AG04450 (cell line): ENCODE measurements around the gene FAM83D. TPM values are rescaled to one million over a fixed set of nuclear protein-coding genes. Genes with fewer than 3 reads are reported as not detected.
A peak's percentile ranks its signal among the peaks of the same experiment; 100 is the strongest.
"Not testable (repeated sequence)": the region's sequence is repeated elsewhere in the genome, so short reads cannot be mapped to it uniquely, and the experiment has no call there.

Experiments used
- CTCF ChIA-PET: fragments of 300-600, 350-600 bp; formaldehyde crosslinking; extraction: SDS; loops from one replicate; lab custom pipeline; 2022; ENCODE audit warnings: antibody characterized with exemption, inconsistent platforms; lab: Charles Lee
- POLR2A ChIA-PET: fragments of 350-600 bp; formaldehyde crosslinking; extraction: SDS; loops from one replicate; lab custom pipeline; 2021; ENCODE audit warnings: antibody characterized with exemption, inconsistent platforms; lab: Yijun Ruan, JAX
- DNase-seq: peaks from one replicate; pipeline ENCODE4 v3.0.0-alpha.2; 2011; ENCODE audit warnings: low read depth, low spot score
- H3K27ac ChIP-seq: one replicate; pipeline ENCODE4 v1.5.1; 2012; ENCODE audit warnings: low read depth, low read length, control low read depth
- H3K27me3 ChIP-seq: one replicate; pipeline ENCODE4 v1.6.0; 2012; ENCODE audit warnings: low read length; ENCODE audit not compliant: control insufficient read depth, insufficient read depth
- H3K4me3 ChIP-seq: 2 replicates; pipeline ENCODE4 v1.5.1; 2011; ENCODE audit warnings: mild to moderate bottlenecking, low read depth, low read length, control low read depth
- H3K9me3 ChIP-seq: 2 replicates; pipeline ENCODE4 v1.5.1; 2012; ENCODE audit warnings: low read length; ENCODE audit not compliant: control insufficient read depth, insufficient read depth
- polyA plus RNA-seq: library from polyadenylated mRNA; depleted of rRNA; stranded (reverse); fragments of >200 nt; gene quantifications from 2 replicates; pipeline ENCODE4 v1.2.3, GENCODE V29; 2011
- TF ChIP-seq, protein P1 (sequence below): IDR thresholded peaks from 2 replicates; pipeline ENCODE4 v1.5.1; 2011; ENCODE audit warnings: low read depth, low read length, control low read depth, inconsistent platforms

FAM83D gene
- polyA plus RNA-seq, 1 experiment: 14.9 TPM

DNA sequence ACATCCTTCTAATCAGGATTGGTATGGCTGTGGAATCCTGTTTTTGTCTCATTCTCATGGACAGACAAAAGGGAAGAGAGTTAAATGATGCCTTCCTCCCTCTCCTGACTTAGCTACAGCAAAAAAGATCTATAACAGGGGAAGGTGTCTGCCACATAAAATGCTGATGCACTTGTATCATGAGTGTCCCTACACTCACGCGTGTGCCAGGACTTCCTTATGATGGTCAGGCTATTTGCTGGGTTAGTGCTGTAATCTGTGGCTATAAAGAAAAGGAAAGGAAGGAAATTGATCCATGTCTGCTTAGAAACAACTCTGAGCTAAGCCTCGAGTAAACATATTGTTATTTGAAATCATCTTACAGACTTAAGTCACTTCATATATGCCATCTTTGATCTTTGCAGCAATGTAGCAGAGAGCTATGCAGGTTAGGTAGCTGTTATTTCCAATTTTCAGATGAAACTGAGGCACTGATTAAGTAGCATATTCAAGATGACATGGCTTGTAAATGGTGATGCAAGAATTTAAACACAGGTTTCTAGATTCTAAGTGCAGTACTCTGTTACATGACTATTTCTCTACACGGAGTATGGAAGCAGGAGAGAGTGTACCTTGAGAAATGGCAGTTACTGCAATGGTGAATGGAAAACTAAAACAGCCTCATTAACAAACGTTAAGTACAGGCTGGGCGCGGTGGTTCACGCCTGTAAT lies 27.6 kb downstream of the FAM83D start:
- ChIA-PET CTCF (no interaction called here), POLR2A (no interaction called here)
- Histone ChIP-seq H3K27ac (no peak overlapping the region), H3K9me3 (no peaks in the 10 kb centered on the region), H3K4me3 (no peak overlapping the region), H3K27me3 (no peaks in the 10 kb centered on the region)
- TF ChIP-seq, protein P1, sequence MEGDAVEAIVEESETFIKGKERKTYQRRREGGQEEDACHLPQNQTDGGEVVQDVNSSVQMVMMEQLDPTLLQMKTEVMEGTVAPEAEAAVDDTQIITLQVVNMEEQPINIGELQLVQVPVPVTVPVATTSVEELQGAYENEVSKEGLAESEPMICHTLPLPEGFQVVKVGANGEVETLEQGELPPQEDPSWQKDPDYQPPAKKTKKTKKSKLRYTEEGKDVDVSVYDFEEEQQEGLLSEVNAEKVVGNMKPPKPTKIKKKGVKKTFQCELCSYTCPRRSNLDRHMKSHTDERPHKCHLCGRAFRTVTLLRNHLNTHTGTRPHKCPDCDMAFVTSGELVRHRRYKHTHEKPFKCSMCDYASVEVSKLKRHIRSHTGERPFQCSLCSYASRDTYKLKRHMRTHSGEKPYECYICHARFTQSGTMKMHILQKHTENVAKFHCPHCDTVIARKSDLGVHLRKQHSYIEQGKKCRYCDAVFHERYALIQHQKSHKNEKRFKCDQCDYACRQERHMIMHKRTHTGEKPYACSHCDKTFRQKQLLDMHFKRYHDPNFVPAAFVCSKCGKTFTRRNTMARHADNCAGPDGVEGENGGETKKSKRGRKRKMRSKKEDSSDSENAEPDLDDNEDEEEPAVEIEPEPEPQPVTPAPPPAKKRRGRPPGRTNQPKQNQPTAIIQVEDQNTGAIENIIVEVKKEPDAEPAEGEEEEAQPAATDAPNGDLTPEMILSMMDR: no peak
- DNase-seq: no peak

DNA sequence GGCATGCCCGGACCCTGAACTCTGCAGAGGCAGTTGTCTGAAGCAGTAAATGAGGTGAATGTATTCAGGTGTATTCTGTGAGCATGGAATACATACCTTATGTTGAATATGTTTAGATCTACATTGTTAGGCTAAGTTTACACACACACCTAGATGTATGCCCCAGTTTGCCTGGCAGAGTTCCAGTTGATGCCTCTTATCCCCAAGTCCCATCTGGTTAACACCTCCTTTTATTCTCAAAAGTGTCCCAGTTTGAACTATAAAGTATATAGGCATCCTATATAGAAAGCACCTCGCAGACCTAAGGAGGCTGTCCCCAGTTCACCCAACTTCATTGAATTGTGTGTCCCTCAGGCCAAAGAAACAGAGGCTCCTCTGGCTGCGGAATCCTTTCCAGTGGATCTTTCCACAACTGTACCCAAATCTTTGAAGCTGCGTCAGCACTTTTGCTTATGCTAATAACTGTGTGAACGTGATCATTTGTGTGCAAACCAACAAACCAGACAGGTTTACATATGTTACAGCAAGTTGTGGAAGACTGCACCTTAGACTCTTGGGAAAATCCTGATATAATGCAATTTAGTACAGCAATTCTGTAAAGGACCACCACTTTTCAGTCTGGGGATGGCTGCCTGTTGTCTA lies 31.1 kb downstream of the FAM83D start:
- Histone ChIP-seq H3K9me3 (no peaks in the 10 kb centered on the region), H3K27ac (no peak overlapping the region), H3K4me3 (no peak overlapping the region), H3K27me3 (no peaks in the 10 kb centered on the region)
- TF ChIP-seq, protein P1: no peak
- ChIA-PET POLR2A (no interaction called here), CTCF (no interaction called here)
- no peak for DNase-seq

DNA sequence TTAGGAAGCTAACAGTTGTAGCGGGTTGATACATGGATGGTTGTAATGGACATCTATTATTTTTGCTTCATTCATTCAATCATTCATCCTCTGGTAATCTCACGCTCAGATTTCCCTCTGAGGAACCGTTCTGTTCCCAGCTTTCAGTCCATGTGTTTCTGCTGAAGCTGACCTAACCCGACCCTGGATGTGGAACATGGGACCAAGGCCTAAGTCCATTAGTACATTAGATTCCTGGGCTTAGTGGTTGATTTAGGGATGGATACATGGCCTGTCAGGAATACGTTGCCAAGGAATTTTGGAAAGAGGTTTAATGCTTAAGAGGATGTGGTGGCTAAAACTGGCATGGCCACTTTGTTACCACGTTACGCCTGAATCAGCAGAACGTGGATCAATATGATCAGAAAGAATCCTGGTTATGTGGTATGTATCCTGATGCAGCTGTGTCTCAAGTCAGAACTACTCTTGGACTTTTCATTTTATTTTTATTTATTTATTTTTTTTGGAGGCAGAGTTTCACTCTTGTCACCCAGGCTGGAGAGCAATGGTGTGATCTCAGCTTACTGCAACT lies 31.8 kb downstream of the FAM83D start:
- Histone ChIP-seq H3K4me3 (no peak overlapping the region), H3K27ac (no peak overlapping the region), H3K27me3 (no peaks in the 10 kb centered on the region), H3K9me3 (no peaks in the 10 kb centered on the region)
- TF ChIP-seq, protein P1: no peak
- ChIA-PET POLR2A (no interaction called here), CTCF (no interaction called here)
- no peak for DNase-seq

DNA sequence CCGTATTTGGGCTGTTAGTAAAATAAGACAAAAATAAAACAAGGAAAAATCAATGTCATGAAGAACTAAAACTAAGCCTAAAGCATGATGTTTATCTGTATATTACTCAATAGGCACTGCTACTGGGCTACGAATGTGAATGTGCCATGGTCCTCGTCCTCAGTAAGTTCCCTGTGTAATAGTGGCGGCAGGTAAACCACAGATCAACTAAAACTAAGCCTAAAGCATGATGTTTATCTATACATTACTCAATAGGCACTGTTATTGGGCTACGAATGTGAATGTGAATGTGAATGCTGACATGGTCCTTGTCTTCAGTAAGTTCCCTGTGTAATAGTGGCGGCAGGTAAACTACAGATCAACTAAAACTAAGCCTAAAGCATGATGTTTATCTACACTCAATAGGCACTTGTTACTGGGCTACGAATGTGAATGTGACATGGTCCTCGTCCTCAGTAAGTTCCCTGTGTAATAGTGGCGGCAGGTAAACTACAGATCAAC lies 34.0 kb downstream of the FAM83D start:
- H3K4me3 ChIP-seq, H3K27me3 ChIP-seq, POLR2A ChIA-PET, DNase-seq, H3K9me3 ChIP-seq, H3K27ac ChIP-seq: not testable (repeated sequence)
- CTCF ChIA-PET: interaction anchor here (0.6 kb wide), 1 partner anchor 31 kb away, joined by 5 read pairs; no protein-coding TSS in a partner anchor

DNA sequence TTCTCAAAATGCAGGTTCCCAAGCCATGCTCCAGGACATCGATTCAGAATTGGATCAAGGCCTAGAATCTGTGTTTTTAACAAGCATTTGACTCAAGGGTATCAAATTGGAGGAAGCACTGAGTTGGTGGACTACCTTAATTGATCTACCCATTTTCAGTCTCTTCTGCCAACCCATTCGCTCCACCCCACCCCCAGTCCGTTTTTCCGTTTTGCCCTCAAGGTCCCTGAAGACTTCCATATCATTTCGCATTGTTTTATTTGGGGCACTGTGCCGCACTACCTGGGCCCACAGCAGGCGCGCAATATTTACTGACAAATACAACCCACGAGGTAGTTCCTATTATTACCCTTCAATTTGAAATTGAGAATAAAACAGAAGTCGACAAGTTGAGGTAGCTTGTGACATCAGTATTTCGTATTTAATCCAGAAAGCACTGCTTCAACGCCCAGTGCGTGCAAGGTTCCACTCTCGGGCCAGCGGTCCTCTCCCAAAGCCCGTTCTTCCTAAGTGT lies 35.4 kb downstream of the FAM83D start:
- H3K9me3 ChIP-seq: no peaks in the 10 kb centered on the region
- no peak overlapping the region for H3K27ac ChIP-seq
- no peaks in the 10 kb centered on the region for H3K27me3 ChIP-seq
- ChIA-PET CTCF (interaction anchor here (1.6 to 5.2 kb wide), 7 partner anchors 9 to 87 kb away, joined by 4 to 62 read pairs (median 12); partner anchors contain the start of gene FAM83D), POLR2A (interaction anchor here (0.5 to 2.7 kb wide), 5 partner anchors 9 to 608 kb away, joined by 3 to 18 read pairs (median 4); partner anchors contain the start of gene FAM83D)
- no peak for DNase-seq
- TF ChIP-seq, protein P1: no peak
- H3K4me3 ChIP-seq: peak overlapping the region; percentile 82
